HG03558 (cell line): Measurements from ENCODE around the gene CLN6.
"Not testable (repeated sequence)": the region's sequence is repeated elsewhere in the genome, so short reads cannot be mapped to it uniquely, and the experiment has no call there.

Source experiments
- ATAC-seq: cut with Tn5 transposase; IDR thresholded peaks from one replicate; pipeline ENCODE4 v1.9.1; 2021; ENCODE audit warnings: moderate number of reproducible peaks; ENCODE audit not compliant: unreplicated experiment; ENCODE audit errors: extremely low read depth

CLN6 gene

GRCh38 chr15:68256675-68257450, 27.3 kb upstream of the CLN6 start:
- ATAC-seq: no peak

- no peak for ATAC-seq
These were observed 23.5 kb upstream of the CLN6 start for GRCh38 chr15:68252925-68253534.

DNA sequence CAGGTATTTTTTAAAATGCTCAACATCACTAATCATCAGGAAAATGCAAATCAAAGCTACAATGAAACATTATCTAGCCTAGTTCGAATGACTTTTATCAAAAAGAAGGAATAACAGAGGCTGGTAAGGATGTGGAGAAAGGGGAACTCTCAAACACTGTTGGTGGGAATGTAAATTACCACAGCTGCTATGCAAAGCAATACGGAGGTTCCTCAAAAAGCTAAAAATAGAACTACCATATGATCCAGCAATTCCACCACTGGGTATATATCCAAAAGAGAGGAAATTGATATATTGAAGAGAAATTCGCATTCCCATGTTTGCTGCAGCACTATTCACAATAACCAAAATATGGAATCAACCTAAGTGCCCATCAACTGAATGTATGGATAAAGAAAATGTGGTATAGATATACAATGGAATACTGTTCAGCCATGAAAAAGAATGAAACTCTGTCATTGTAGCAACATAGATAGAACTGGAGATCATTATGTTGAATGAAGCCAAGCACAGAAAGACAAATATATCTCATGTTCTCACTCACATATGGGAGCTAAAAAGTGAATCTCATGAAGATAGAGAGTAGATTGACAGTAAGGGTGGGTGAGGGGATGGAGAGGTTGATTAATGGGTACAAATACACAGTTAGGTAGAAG, 19.7 kb upstream of the CLN6 start:
- ATAC-seq: no peak

GRCh38 chr15:68244235-68244634, 14.7 kb upstream of the CLN6 start:
- ATAC-seq: no peak

GRCh38 chr15:68241088-68241935, 11.8 kb upstream of the CLN6 start:
- no peak for ATAC-seq

DNA sequence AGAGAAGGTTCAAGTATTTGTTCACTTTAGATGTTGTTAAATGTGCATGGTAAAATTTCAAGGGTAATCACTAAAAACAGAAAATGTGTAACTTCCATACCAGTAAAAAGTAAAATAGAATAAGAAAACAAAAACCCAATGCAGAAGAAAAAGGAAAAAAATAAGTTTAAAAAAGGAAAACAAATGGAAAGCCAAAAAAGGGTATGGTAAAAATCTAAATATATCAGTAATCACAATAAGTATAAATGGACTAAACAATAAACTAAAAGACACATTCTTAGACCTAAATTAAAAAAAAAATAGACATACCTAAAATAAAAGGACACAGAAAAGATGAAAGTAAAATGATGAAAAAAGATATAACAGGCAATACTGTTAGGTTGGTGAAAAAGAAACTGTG, 9.5 kb upstream of the CLN6 start:
- ATAC-seq: no peak

DNA sequence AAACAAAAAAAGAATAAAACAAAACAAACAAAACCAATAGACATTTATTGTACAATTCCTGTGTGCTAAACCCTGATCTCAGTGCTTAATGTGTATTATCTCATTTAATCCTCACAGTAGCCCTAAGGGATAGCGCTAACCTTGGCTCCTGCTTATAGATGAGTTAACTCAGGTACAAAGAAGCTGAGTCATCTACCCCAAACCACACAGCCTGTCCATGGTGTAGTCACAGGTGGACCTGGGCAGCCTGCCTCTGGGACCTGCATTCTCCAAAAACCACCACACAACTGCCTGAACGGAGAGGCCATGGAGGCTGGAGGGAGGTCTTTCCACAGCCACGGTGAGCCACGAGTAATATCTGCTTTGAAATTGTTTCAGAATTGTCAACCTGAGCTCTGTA, 5.5 kb upstream of the CLN6 start:
- no peak for ATAC-seq

GRCh38 chr15:68234520-68234919, 5.0 kb upstream of the CLN6 start:
- ATAC-seq: not testable (repeated sequence)

DNA sequence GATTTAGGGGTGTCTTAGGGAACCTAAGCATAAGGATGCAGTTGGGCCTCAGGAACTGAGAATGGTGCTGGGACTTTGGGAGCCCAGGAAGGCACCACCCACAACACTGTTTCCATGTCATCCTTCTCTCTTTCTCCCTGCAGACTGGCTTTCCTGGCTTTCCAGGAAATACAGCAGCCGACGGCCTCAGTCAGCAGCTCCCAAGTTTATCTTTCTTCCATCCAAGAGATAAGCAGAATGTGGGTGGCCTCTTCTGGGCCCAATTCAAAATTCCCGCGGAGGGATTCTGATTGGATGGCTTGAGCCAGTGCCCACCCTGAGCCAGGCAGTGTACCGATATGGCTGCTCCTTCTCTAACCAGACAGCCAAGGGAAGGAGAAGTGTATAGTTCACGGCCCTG, 4.5 kb upstream of the CLN6 start:
- no peak for ATAC-seq

GRCh38 chr15:68232937-68233336, 3.4 kb upstream of the CLN6 start:
- no peak for ATAC-seq

DNA sequence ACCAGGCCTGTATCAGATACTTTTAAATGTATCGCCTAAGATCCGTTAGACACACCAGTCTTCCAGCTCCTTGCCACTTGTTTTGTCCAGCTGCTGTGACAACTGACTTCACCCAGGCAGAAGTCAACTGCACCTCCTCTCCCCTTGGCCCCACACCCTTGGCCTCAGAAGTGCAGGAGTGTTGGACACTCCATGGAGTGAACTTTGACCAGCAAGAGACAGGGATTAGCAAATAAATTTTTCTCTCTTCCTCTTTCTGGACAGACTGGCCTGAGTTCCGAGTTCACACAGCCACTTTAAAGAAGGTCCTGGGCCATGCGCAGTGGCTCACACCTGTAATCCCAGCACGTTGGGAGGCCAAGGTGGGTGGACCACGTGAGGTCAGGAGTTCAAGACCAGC, 2.9 kb upstream of the CLN6 start:
- no peak for ATAC-seq

- no peak for ATAC-seq
These were observed 1.7 kb upstream of the CLN6 start for GRCh38 chr15:68231102-68231818.

DNA sequence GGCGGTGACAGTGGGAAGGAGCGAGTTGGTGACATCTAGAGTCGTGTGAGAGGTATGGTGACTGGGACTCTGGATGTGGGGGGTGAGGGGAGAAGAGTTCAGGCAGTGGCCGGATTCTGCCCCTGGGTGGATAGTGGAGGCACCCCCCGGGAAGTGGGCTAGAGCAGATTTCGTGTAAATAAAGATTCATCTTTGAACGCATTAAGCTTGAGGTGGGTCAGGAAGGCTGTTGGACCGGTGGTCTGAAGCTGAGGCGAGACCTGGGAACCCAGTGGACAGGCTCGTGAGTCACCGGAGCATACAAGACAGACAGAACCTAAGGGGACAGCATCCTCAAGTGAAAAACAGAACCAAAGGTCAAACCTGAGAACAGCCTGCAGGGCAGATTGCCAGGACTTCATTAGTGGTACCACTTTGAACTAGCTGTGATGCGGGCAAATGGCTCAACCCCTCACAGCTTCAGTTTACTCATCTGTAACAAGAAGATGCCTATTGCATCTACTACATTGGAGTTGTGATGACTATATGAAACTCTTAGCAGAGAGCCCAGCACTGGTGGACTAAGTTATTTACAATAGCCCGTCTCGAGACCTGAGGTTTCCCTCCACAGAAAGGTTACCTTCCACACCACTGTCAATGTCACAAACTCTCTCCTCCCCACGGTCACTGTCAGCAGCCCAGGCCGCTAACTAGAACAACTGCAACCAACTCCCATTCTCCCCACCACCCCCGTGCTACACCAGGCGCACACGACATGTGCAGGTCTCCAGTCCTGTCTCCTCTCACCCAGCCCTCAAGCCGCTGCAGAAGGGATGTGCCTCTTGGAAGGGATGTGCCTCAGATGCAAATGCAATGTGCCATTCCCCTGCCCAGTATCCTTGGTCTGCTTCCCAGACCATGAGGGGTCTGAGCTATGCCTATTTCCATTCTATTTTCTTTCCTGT, 901 bp upstream of the CLN6 start:
- ATAC-seq: no peak

GRCh38 chr15:68228971-68229385, 550 bp downstream of the CLN6 start:
- ATAC-seq: no peak

DNA sequence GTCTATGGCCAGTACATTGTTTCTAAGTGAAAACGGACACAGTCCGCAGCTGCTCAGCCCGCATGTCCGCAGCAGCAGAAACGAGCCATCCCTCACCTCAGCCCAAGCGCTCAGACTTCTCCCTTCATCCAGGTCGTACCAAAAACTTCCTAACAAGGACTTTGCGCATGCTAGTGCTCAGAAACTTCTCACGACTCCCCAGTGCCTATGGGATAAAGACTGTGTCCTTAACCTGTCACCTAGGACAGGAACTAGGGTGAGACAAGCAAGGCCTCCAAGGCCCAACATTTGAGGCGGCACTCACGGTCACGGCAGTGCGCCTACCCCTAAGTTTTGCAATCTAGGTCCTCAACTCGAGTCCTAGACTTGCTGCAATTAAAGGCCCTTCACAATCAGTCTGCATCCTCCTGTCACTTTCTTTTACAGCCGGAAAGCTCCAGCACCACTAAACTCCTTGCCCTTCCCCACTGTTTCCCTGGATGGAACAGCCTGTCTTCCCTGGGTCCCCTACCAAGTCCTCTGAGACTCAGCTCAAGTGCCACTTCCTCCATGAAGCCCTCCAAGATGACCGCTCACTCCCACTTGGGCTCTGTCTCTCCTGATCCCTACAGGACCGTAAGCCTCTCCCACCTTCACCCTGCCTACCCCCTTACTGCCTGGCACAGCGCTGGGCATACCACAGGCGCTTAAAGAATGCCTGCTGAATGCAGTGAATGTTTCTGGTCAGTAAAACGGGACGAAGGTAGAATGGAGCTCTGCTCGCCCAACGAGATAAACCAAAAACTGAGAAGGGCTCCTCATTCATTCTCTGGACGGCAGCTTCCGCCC, 1.2 kb downstream of the CLN6 start:
- no peak for ATAC-seq

GRCh38 chr15:68227643-68228142, 1.8 kb downstream of the CLN6 start:
- no peak for ATAC-seq

- not testable (repeated sequence) for ATAC-seq
These were observed 4.1 kb downstream of the CLN6 start for GRCh38 chr15:68225442-68225841.
